ENCODE results near the gene VPS18.

DNA sequence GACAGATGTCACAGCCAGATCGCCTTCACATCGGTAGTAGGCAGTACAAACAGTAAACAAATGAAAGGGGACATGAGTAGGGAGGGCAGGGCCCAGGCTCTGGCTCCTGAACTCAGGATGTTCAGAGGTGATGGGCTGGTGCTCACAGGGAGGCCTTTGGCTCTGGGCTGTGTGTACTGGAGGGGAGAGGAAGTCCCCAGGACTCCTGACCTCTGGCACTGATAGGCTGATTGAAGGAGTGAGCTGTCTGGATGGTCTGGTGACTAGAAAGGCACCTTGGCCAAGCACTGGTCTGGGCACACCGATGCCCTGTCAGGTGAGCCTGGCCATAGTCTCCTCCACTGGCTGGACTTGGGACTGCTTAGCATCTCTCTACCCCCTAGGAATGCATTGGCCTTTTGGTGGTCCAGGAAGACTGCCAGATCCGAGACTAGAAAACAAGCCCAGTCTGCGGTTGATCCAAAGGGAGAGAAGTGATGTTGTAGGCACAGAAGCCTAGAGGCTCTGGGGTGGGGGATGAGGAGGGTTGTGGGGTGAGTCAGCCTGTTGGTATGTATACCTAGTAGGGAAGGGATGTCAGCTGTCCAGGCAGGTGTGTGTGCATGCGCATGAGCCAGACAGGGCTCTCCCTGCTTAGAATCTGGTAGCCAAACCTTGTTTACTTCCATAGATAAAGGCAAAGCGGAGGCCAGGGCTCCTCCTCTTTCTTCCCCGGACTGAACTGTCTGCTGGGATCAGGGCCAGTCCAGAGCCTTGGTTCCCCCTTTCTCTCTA, 48.6 kb upstream of the VPS18 start:
- TF ChIP-seq EZH2 (IDR thresholded peaks at IDR 0.05; ENCODE audit: low read depth, unreplicated experiment), result no peak
- TF ChIP-seq, protein P1, sequence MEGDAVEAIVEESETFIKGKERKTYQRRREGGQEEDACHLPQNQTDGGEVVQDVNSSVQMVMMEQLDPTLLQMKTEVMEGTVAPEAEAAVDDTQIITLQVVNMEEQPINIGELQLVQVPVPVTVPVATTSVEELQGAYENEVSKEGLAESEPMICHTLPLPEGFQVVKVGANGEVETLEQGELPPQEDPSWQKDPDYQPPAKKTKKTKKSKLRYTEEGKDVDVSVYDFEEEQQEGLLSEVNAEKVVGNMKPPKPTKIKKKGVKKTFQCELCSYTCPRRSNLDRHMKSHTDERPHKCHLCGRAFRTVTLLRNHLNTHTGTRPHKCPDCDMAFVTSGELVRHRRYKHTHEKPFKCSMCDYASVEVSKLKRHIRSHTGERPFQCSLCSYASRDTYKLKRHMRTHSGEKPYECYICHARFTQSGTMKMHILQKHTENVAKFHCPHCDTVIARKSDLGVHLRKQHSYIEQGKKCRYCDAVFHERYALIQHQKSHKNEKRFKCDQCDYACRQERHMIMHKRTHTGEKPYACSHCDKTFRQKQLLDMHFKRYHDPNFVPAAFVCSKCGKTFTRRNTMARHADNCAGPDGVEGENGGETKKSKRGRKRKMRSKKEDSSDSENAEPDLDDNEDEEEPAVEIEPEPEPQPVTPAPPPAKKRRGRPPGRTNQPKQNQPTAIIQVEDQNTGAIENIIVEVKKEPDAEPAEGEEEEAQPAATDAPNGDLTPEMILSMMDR (conservative IDR thresholded peaks at IDR 0.05; ENCODE audit: low read depth in 2 of 2), result no peak
- TF ChIP-seq EZH2phosphoT487 (IDR thresholded peaks at IDR 0.05; ENCODE audit: unreplicated experiment), result no peak
- TF ChIP-seq POLR2AphosphoS5 (IDR thresholded peaks at IDR 0.05; ENCODE audit: low read depth), result no peak
